Natural killer cell (primary cell): ENCODE measurements around the gene WBP2. TPM values are rescaled to one million over a fixed set of nuclear protein-coding genes. Genes with fewer than 3 reads are reported as not detected.

Experiments
- ATAC-seq, 3 donors: fragments of 150-1000 bp in 2 of 3; fragments of 200-7000 bp in 1 of 3; cut with Tn5 transposase; 1 replicate in 1 of 3; 2 replicates in 2 of 3; pipeline ENCODE4 v1.10.0; 2021; ENCODE audit warnings: mild to moderate bottlenecking in 2 of 3, moderate library complexity in 2 of 3
- DNase-seq, 2 donors: peaks; one replicate each; pipeline versions ENCODE4 v3.0.0 to v3.0.0-alpha.2; 2013 to 2021; ENCODE audit warnings: mixed read lengths in 1 of 2
- H3K27ac ChIP-seq: one replicate; pipeline ENCODE4 v1.5.1; 2013; ENCODE audit warnings: mild to moderate bottlenecking, low read length
- H3K27me3 ChIP-seq: one replicate; pipeline ENCODE4 v1.6.1; 2013; ENCODE audit warnings: low read length; ENCODE audit not compliant: control insufficient read depth, insufficient read depth
- H3K36me3 ChIP-seq: one replicate; pipeline ENCODE4 v1.6.1; 2013; ENCODE audit warnings: low read length; ENCODE audit not compliant: control insufficient read depth, insufficient read depth
- H3K4me1 ChIP-seq: one replicate; pipeline ENCODE4 v1.6.1; 2013; ENCODE audit warnings: low read length; ENCODE audit not compliant: control insufficient read depth, insufficient read depth
- H3K4me3 ChIP-seq: one replicate; pipeline ENCODE4 v1.5.1; 2013; ENCODE audit warnings: low read length
- H3K9me3 ChIP-seq: one replicate; pipeline ENCODE4 v1.6.1; 2013; ENCODE audit warnings: low read length; ENCODE audit not compliant: control insufficient read depth, insufficient read depth
- H3K27ac Mint-ChIP-seq, 2 donors: one replicate each; pipeline ENCODE4 v1.8.0; 2022; ENCODE audit warnings: mild to moderate bottlenecking in 2 of 2, mixed read lengths in 2 of 2, moderate library complexity in 1 of 2
- H3K27me3 Mint-ChIP-seq, 2 donors: one replicate each; pipeline ENCODE4 v1.8.0; 2022; ENCODE audit warnings: low read depth in 2 of 2, mixed read lengths in 2 of 2
- H3K36me3 Mint-ChIP-seq: one replicate; pipeline ENCODE4 v1.8.0; 2022; ENCODE audit warnings: mixed read lengths
- H3K4me1 Mint-ChIP-seq, 2 donors: one replicate each; pipeline ENCODE4 v1.8.0; 2022; ENCODE audit warnings: mixed read lengths in 2 of 2
- H3K4me3 Mint-ChIP-seq: one replicate; pipeline ENCODE4 v1.8.0; 2022; ENCODE audit warnings: mild to moderate bottlenecking, moderate library complexity, mixed read lengths
- H3K9me3 Mint-ChIP-seq, 2 donors: one replicate each; pipeline ENCODE4 v1.8.0; 2022; ENCODE audit warnings: mixed read lengths in 2 of 2
- WGBS: methylation state at CpG from one replicate; pipeline ENCODE4 v1.1.7; 2013; ENCODE audit warnings: missing lambda C conversion rate; ENCODE audit not compliant: insufficient coverage; 5-methylcytosine and 5-hydroxymethylcytosine counted together
- intact Hi-C: fragments of 100-400 bp; cut with micrococcal nuclease; formaldehyde crosslinking; loops from one replicate; pipeline ENCODE4 v1.14.2; 2022
- total RNA-seq, 4 donors: library from RNA; stranded (reverse); fragments of 120-200 nt in 1 of 4; gene quantifications; one replicate each; pipeline versions ENCODE4 v1.2.3 to v1.2.4, GENCODE V29; 2013 to 2022
- TF ChIP-seq, protein P1 (sequence below): fragments of 200-600 bp; IDR thresholded peaks from one replicate; pipeline ENCODE4 v1.8.0; 2022; ENCODE audit warnings: antibody characterized with exemption

Gene WBP2
- total RNA-seq, 3 donors from 2014 or later (not counting 1 experiment from before 2014, with no cell fraction given) = 81.1 to 106 (median 95.2) TPM

DNA sequence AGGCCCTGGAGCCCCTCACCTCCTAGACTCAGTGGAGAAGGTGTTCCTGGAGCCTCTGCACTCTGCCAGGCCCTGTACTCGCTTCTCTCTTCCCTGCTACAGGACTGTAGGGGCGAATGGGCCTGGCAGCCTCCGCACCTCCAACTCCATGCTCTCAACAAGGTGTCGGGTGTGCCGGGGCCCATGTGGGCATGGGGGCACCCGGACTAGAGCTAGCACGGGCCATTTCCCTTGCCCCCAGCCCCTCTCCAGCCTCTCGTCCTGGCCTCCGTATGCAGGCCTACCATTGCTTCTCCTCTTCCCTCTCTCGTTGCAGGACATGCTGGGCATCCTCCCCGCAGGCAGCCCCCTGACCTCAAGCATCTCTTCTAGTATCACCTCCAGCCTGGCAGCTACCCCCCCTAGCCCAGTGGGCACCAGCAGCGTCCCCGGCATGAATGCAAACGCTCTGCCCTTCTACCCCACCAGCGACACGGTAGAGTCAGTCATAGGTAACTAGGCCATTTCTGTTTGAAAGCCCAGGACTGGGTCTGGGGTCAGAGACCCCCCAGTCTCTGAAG is 36.7 kb downstream of the WBP2 start:
- intact Hi-C loops = no loop called here
- Histone ChIP-seq H3K4me3 (no peak overlapping the region), H3K9me3 (no peaks in the 10 kb centered on the region), H3K27me3 (no peaks in the 10 kb centered on the region), H3K27ac (no peak overlapping the region), H3K4me1 (peaks cover 13% of the 10 kb centered on the region), H3K36me3 (peaks cover 74% of the 10 kb centered on the region)
- no peak overlapping the region for H3K4me3 Mint-ChIP-seq
- no peaks in the 10 kb centered on the region for H3K9me3 Mint-ChIP-seq
- no peak for ATAC-seq
- no peak for DNase-seq
- H3K4me1 Mint-ChIP-seq = peaks cover 0 to 12% of the 10 kb centered on the region in 2 donors
- H3K27me3 Mint-ChIP-seq = no peaks in the 10 kb centered on the region
- WGBS = 97% methylated on average over 16 of the region's 16 CpGs
- no peaks in the 10 kb centered on the region for H3K36me3 Mint-ChIP-seq
- TF ChIP-seq, protein P1, sequence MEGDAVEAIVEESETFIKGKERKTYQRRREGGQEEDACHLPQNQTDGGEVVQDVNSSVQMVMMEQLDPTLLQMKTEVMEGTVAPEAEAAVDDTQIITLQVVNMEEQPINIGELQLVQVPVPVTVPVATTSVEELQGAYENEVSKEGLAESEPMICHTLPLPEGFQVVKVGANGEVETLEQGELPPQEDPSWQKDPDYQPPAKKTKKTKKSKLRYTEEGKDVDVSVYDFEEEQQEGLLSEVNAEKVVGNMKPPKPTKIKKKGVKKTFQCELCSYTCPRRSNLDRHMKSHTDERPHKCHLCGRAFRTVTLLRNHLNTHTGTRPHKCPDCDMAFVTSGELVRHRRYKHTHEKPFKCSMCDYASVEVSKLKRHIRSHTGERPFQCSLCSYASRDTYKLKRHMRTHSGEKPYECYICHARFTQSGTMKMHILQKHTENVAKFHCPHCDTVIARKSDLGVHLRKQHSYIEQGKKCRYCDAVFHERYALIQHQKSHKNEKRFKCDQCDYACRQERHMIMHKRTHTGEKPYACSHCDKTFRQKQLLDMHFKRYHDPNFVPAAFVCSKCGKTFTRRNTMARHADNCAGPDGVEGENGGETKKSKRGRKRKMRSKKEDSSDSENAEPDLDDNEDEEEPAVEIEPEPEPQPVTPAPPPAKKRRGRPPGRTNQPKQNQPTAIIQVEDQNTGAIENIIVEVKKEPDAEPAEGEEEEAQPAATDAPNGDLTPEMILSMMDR = no peak
- H3K27ac Mint-ChIP-seq = no peak overlapping the region

DNA sequence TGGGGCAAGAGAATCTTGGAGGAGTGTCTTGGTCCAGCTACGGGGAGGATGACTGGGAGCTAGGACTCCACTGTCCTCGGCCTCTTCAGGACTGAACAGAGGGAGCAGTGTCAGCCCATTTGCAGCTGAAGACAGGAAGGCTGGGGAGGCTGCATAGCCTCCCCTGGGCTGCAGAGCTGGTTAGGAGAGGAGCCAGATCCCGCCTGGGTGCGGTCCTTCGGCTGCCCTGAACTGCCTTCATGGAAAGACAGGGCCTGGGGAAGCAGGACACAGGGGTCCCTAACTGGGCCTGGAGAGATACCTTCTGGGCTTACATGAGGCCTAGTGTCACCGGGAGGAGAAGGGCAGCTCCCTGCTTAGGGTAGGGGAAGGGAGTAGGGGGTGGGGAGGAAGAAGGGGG is 37.6 kb downstream of the WBP2 start:
- H3K36me3 Mint-ChIP-seq = no peaks in the 10 kb centered on the region
- peaks cover 77% of the 10 kb centered on the region for H3K36me3 ChIP-seq

DNA sequence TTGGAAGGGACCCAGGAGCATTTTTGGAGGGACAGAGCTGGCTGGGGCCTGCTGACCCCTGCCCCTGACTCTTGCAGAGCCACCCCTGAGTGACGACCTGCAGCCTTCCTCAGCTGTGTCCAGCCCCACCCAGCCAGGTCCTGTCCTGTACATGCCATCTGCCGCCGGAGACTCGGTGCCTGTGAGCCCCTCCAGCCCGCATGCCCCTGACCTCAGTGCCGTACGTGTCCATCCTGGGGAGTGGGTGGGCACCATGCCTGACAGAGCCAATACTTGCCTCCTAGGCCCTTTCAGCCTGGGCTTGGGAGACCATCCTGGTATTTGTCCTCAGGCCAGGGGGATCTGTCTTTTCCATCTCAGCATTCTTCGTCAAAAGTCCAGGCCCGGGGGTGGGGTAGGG is 38.4 kb downstream of the WBP2 start:
- peaks cover 6% of the 10 kb centered on the region for H3K4me1 ChIP-seq
- 98% methylated on average over 9 of the region's 9 CpGs for WGBS
- H3K4me3 ChIP-seq = no peak overlapping the region
- H3K9me3 ChIP-seq = no peaks in the 10 kb centered on the region
- ATAC-seq = no peak
- no peaks in the 10 kb centered on the region for H3K27me3 Mint-ChIP-seq
- H3K36me3 ChIP-seq = peaks cover 84% of the 10 kb centered on the region
- H3K27me3 ChIP-seq = no peaks in the 10 kb centered on the region
- no peak overlapping the region for H3K4me3 Mint-ChIP-seq
- no peak overlapping the region for H3K27ac Mint-ChIP-seq
- no peak overlapping the region for H3K27ac ChIP-seq
- TF ChIP-seq, protein P1 = no peak
- peaks cover 0 to 6% of the 10 kb centered on the region in 2 donors for H3K4me1 Mint-ChIP-seq
- intact Hi-C loops = no loop called here
- no peak for DNase-seq
- no peaks in the 10 kb centered on the region for H3K9me3 Mint-ChIP-seq
- no peaks in the 10 kb centered on the region for H3K36me3 Mint-ChIP-seq

More for the DNA sequence above, 37.6 kb downstream of the WBP2 start:
- no peaks in the 10 kb centered on the region for H3K9me3 ChIP-seq
- peaks cover 13% of the 10 kb centered on the region for H3K4me1 ChIP-seq
- Mint-ChIP-seq H3K4me3 (no peak overlapping the region), H3K4me1 (peaks cover 0 to 12% of the 10 kb centered on the region in 2 donors), H3K9me3 (no peaks in the 10 kb centered on the region), H3K27me3 (no peaks in the 10 kb centered on the region), H3K27ac (no peak overlapping the region)
- no peaks in the 10 kb centered on the region for H3K27me3 ChIP-seq
- H3K4me3 ChIP-seq = no peak overlapping the region
- DNase-seq = no peak
- 98% methylated on average over 6 of the region's 6 CpGs for WGBS
- TF ChIP-seq, protein P1 = no peak
- ATAC-seq = no peak
- no peak overlapping the region for H3K27ac ChIP-seq
- intact Hi-C loops = no loop called here

DNA sequence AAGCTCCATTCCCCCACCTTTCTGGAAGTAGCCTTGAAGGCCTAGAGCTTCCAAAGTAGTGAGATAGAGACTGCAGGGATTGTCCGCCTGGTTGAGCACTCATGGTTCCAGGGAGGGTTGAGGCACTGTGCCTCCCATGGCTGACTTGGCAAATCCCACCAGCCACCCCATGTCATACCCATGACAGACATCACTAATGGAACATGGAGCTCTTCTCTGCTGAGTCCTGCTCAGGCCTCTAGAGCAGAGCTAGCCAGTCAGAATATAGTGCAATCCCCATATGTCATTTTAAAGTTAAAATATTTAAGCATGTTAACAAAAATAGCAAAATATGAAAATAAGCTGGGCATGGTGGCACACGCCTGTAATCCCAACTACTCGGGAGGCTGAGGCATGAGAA is 39.7 kb downstream of the WBP2 start:
- no peaks in the 10 kb centered on the region for H3K4me1 Mint-ChIP-seq
- no peak overlapping the region for H3K27ac Mint-ChIP-seq
- Histone ChIP-seq H3K4me3 (no peak overlapping the region), H3K4me1 (no peaks in the 10 kb centered on the region), H3K27ac (no peak overlapping the region), H3K27me3 (no peaks in the 10 kb centered on the region), H3K9me3 (no peaks in the 10 kb centered on the region), H3K36me3 (peaks cover 77% of the 10 kb centered on the region)
- H3K27me3 Mint-ChIP-seq = no peaks in the 10 kb centered on the region
- no peak for DNase-seq
- no peaks in the 10 kb centered on the region for H3K36me3 Mint-ChIP-seq
- no peaks in the 10 kb centered on the region for H3K9me3 Mint-ChIP-seq
- 95% methylated on average over 3 of the region's 3 CpGs for WGBS
- no peak for ATAC-seq
- H3K4me3 Mint-ChIP-seq = no peak overlapping the region
- TF ChIP-seq, protein P1 = no peak
- intact Hi-C loops = no loop called here
